K562 (cell line): ENCODE measurements around the gene CENPX. TPM values are rescaled to one million over a fixed set of nuclear protein-coding genes. Genes with fewer than 3 reads are reported as not detected.

ENCODE experiments used
- CBX3 ChIP-seq, 2 experiments: IDR thresholded peaks; 1 replicate in 1 of 2; 2 replicates in 1 of 2; pipeline ENCODE4 v1.6.1; 2012; ENCODE audit warnings: inconsistent platforms in 2 of 2, low read length in 2 of 2, borderline replicate concordance in 1 of 2, control low read depth in 1 of 2
- EP400 ChIP-seq: fragments of 450-650 bp; IDR thresholded peaks from 2 replicates; pipeline ENCODE4 v1.6.1; 2017; ENCODE audit warnings: antibody characterized with exemption, mild to moderate bottlenecking, moderate library complexity
- FIP1L1 ChIP-seq: fragments of 200-400 bp; formaldehyde crosslinking; IDR thresholded peaks from 2 replicates; pipeline ENCODE4 v1.6.1; 2018; ENCODE audit warnings: mild to moderate bottlenecking, low read depth, low read length; ENCODE audit not compliant: poor library complexity, severe bottlenecking
- FOXK1 ChIP-seq: sonication (generic); formaldehyde crosslinking; IDR thresholded peaks from 2 replicates; pipeline ENCODE4 v1.8.0; 2022; ENCODE audit warnings: missing genetic modification reagents, mild to moderate bottlenecking, borderline replicate concordance
- GTF2E2 ChIP-seq: fragments of 200-800 bp; sonication (Bioruptor generic); IDR thresholded peaks from 2 replicates; pipeline ENCODE4 v1.6.1; 2016; ENCODE audit warnings: missing genetic modification characterization, missing compliant biosample characterization
- IFI16 ChIP-seq: fragments of 250-450 bp; sonication (Bioruptor Pico); IDR thresholded peaks from 2 replicates; pipeline ENCODE4 v2.1.2; 2022; ENCODE audit warnings: mild to moderate bottlenecking, inconsistent platforms
- MAFF ChIP-seq: IDR thresholded peaks from 2 replicates; pipeline ENCODE4 v1.6.1; 2012; ENCODE audit warnings: low read length, improper control_type of control experiment
- MEF2A ChIP-seq: IDR thresholded peaks from 2 replicates; pipeline ENCODE4 v1.6.1; 2011; ENCODE audit warnings: low read depth, mild to moderate bottlenecking, low read length, moderate library complexity; ENCODE audit not compliant: control insufficient read depth
- NFE2 ChIP-seq: IDR thresholded peaks from 2 replicates; pipeline ENCODE4 v1.6.1; 2014; ENCODE audit warnings: antibody characterized with exemption, low read depth
- SIN3B ChIP-seq: fragments of 450-650 bp; IDR thresholded peaks from 2 replicates; pipeline ENCODE4 v1.6.1; 2017; ENCODE audit warnings: low read depth, mild to moderate bottlenecking, moderate library complexity
- SRSF9 ChIP-seq: fragments of 200-400 bp; formaldehyde crosslinking; IDR thresholded peaks from 2 replicates; pipeline ENCODE4 v1.6.1; 2017; ENCODE audit warnings: low read depth, low read length, borderline replicate concordance
- TBP ChIP-seq: optimal IDR thresholded peaks from 2 replicates; pipeline ENCODE3; 2011; ENCODE audit warnings: low read depth, low read length, improper control_type of control experiment
- ZFP36 ChIP-seq: fragments of 150-350 bp; IDR thresholded peaks from 2 replicates; pipeline ENCODE4 v1.6.1; 2018; ENCODE audit warnings: low read length, low read depth; ENCODE audit not compliant: partially characterized antibody
- ZNF197 ChIP-seq: fragments of 200-800 bp; sonication (Bioruptor generic); IDR thresholded peaks from 2 replicates; pipeline ENCODE4 v1.6.1; 2016; ENCODE audit warnings: low read depth, missing genetic modification characterization, missing compliant biosample characterization
- ZNF23 ChIP-seq: fragments of 250-450 bp; sonication (Bioruptor Pico); IDR thresholded peaks from 2 replicates; pipeline ENCODE4 v1.4.0; 2020; ENCODE audit warnings: mild to moderate bottlenecking
- ZNF274 ChIP-seq: IDR thresholded peaks from 2 replicates; pipeline ENCODE4 v1.6.1; 2011; ENCODE audit warnings: low read depth, mild to moderate bottlenecking, low read length, moderate library complexity, borderline replicate concordance
- ZNF311 ChIP-seq: fragments of 250-450 bp; sonication (Bioruptor Pico); IDR thresholded peaks from 2 replicates; pipeline ENCODE4 v1.4.0; 2020; ENCODE audit warnings: mild to moderate bottlenecking, moderate library complexity
- ZNF717 ChIP-seq: fragments of 250-450 bp; sonication (Bioruptor Pico); IDR thresholded peaks from 2 replicates; pipeline ENCODE4 v1.5.0; 2021
- polyA plus RNA-seq, 8 experiments: library from polyadenylated mRNA; depleted of rRNA in 4 of 8; stranded (reverse) in 5 of 8; unstranded in 3 of 8; fragments of >200 nt; fragmentation: Nextera tagmentation in 2 of 8; fragmentation: Illumina TruSeq in 1 of 8; extraction: Ambion mirVana in 2 of 8; extraction: Trizol in 1 of 8; gene quantifications; 2 replicates each; pipeline versions ENCODE4 v1.2.1 to v1.2.3, GENCODE V29; 2011 to 2014; ENCODE audit warnings: inconsistent platforms in 1 of 8, missing spikeins in 1 of 8
- total RNA-seq, 7 experiments: library from RNA; depleted of rRNA in 6 of 7; stranded (reverse); fragments of >200 nt in 6 of 7; fragmentation: Illumina TruSeq in 2 of 7; extraction: Trizol in 2 of 7; gene quantifications; 2 replicates each; pipeline versions ENCODE4 v1.2.1 to v1.2.3, GENCODE V29; 2011 to 2021; ENCODE audit warnings: low replicate concordance in 1 of 7
- TF ChIP-seq, protein P1 (sequence below), 2 experiments: fragments of 150-350 bp in 1 of 2; IDR thresholded peaks; 2 replicates each; pipeline ENCODE4 v1.6.1; 2012 to 2016; ENCODE audit warnings: low read depth in 2 of 2, low read length in 2 of 2, mild to moderate bottlenecking in 1 of 2, moderate library complexity in 1 of 2
- TF ChIP-seq, protein P2 (sequence below): IDR thresholded peaks from 3 replicates; pipeline ENCODE4 v1.6.1; 2011; ENCODE audit warnings: borderline replicate concordance, mild to moderate bottlenecking; ENCODE audit not compliant: insufficient read length, insufficient read depth
- TF ChIP-seq, protein P3 (sequence below): fragments of 450-650 bp; formaldehyde crosslinking; IDR thresholded peaks from 2 replicates; pipeline ENCODE4 v1.4.0; 2022; ENCODE audit warnings: missing genetic modification characterization
- TF ChIP-seq, protein P4 (sequence below): sonication (generic); formaldehyde crosslinking; IDR thresholded peaks from 2 replicates; pipeline ENCODE4 v1.8.0; 2023; ENCODE audit warnings: mild to moderate bottlenecking, missing genetic modification reagents

The CENPX gene
- total and polyA plus RNA-seq, 9 of the 15 experiments (the other 6 are each of a cell fraction or from before 2014, with no cell fraction given): 32.7 to 352 (median 127) TPM

DNA sequence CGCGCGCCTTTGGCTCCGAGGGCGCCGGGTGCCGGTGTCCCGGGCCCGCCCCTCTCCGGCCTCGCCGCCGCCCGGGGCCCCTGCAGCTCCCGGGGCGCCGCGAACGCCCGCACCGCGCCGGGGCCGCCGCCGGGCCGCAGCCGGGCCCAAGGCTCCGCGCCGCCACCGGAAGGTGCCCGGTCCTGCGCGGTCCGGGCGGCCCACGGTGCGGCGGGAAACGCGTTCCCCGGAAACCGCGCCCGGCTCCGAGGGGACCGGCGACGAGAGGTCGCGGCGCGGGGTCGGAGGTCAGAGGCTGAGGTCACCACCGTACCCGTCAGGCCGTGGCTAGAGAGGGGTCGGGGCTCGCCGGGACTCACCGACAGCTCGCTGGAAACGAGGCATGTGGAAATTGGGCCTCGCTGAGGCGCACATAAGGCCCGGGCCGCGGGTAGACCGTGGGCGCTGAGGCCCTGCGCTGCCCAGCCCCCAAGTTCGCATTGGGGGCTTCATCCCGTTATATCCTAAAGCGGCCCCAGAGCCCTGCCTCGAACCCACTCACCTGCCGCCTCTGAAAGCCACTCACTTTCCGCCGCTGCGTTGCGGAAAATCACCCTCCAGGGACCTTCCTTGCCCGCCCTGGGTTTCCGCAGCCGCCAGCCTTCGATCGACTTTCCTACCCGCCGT, 43.1 kb upstream of the CENPX start, which contains the start of gene DUS1L (continued):
- TF ChIP-seq GTF2E2 (tag) (no peak), ZFP36 (no peak), CBX3 (IDR thresholded peaks at IDR 0.05; ENCODE audit: borderline replicate concordance in 1 of 2, low read length in 2 of 2) (peak in 1 of 2 experiments; percentile 49; a peak in 1 of 3 replicates), ZNF311 (CRISPR knock-in tag) (0 out of 2 replicates have a peak, but pooled peaks have one; percentile 19), EP400 (peak; percentile 64; the same call in 1 of the 2 replicates), MAFF (no peak), ZNF717 (CRISPR knock-in tag) (no peak), ZNF274 (no peak), FOXK1 (CRISPR knock-in tag) (no peak), SIN3B (peak; percentile 87), SRSF9 (no peak), FIP1L1 (peak; percentile 94), ZNF23 (CRISPR knock-in tag) (no peak), MEF2A (0 out of 2 replicates have a peak, but pooled peaks have one; percentile 43), TBP (peak; percentile 86), IFI16 (CRISPR knock-in tag) (no peak), ZNF197 (CRISPR knock-in tag) (no peak), NFE2 (no peak)
- TF ChIP-seq, protein P1, sequence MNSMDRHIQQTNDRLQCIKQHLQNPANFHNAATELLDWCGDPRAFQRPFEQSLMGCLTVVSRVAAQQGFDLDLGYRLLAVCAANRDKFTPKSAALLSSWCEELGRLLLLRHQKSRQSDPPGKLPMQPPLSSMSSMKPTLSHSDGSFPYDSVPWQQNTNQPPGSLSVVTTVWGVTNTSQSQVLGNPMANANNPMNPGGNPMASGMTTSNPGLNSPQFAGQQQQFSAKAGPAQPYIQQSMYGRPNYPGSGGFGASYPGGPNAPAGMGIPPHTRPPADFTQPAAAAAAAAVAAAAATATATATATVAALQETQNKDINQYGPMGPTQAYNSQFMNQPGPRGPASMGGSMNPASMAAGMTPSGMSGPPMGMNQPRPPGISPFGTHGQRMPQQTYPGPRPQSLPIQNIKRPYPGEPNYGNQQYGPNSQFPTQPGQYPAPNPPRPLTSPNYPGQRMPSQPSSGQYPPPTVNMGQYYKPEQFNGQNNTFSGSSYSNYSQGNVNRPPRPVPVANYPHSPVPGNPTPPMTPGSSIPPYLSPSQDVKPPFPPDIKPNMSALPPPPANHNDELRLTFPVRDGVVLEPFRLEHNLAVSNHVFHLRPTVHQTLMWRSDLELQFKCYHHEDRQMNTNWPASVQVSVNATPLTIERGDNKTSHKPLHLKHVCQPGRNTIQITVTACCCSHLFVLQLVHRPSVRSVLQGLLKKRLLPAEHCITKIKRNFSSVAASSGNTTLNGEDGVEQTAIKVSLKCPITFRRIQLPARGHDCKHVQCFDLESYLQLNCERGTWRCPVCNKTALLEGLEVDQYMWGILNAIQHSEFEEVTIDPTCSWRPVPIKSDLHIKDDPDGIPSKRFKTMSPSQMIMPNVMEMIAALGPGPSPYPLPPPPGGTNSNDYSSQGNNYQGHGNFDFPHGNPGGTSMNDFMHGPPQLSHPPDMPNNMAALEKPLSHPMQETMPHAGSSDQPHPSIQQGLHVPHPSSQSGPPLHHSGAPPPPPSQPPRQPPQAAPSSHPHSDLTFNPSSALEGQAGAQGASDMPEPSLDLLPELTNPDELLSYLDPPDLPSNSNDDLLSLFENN (IDR thresholded peaks at IDR 0.05; ENCODE audit: low read depth in 2 of 2, low read length in 2 of 2): 0 out of 4 replicates have a peak, but pooled peaks of 1 of the 2 experiments have one; percentile 22
- TF ChIP-seq, protein P2, sequence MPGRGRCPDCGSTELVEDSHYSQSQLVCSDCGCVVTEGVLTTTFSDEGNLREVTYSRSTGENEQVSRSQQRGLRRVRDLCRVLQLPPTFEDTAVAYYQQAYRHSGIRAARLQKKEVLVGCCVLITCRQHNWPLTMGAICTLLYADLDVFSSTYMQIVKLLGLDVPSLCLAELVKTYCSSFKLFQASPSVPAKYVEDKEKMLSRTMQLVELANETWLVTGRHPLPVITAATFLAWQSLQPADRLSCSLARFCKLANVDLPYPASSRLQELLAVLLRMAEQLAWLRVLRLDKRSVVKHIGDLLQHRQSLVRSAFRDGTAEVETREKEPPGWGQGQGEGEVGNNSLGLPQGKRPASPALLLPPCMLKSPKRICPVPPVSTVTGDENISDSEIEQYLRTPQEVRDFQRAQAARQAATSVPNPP: no peak
- TF ChIP-seq, protein P3, sequence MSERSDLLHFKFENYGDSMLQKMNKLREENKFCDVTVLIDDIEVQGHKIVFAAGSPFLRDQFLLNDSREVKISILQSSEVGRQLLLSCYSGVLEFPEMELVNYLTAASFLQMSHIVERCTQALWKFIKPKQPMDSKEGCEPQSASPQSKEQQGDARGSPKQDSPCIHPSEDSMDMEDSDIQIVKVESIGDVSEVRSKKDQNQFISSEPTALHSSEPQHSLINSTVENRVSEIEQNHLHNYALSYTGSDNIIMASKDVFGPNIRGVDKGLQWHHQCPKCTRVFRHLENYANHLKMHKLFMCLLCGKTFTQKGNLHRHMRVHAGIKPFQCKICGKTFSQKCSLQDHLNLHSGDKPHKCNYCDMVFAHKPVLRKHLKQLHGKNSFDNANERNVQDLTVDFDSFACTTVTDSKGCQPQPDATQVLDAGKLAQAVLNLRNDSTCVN (CRISPR knock-in tag): no peak
- TF ChIP-seq, protein P4, sequence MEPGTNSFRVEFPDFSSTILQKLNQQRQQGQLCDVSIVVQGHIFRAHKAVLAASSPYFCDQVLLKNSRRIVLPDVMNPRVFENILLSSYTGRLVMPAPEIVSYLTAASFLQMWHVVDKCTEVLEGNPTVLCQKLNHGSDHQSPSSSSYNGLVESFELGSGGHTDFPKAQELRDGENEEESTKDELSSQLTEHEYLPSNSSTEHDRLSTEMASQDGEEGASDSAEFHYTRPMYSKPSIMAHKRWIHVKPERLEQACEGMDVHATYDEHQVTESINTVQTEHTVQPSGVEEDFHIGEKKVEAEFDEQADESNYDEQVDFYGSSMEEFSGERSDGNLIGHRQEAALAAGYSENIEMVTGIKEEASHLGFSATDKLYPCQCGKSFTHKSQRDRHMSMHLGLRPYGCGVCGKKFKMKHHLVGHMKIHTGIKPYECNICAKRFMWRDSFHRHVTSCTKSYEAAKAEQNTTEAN: no peak
